Stimulated activated effector memory CD8-positive, alpha-beta T cell treated with anti-CD3 and anti-CD28 coated beads, Interleukin-12 subunit alpha, Interleukin-12 subunit beta, amount 100 ng/mL, for 72 hours (primary cell): ENCODE measurements around the gene FUT8.

Experiments
- ATAC-seq: fragments of 150-1000 bp; cut with Tn5 transposase; 2 replicates; pipeline ENCODE4 v1.10.0; 2021
- DNase-seq, 2 donors: peaks; one replicate each; pipeline ENCODE4 v3.0.0; 2021 to 2022; ENCODE audit warnings: low spot score in 2 of 2
- H3K27ac Mint-ChIP-seq: one replicate; pipeline ENCODE4 v1.8.0; 2022; ENCODE audit warnings: mild to moderate bottlenecking, mixed read lengths
- H3K36me3 Mint-ChIP-seq: one replicate; pipeline ENCODE4 v1.8.0; 2022; ENCODE audit warnings: mild to moderate bottlenecking, mixed read lengths
- H3K4me1 Mint-ChIP-seq: one replicate; pipeline ENCODE4 v1.8.0; 2022; ENCODE audit warnings: mixed read lengths
- H3K4me3 Mint-ChIP-seq: one replicate; pipeline ENCODE4 v1.8.0; 2022; ENCODE audit warnings: mild to moderate bottlenecking, mixed read lengths
- H3K9me3 Mint-ChIP-seq: one replicate; pipeline ENCODE4 v1.8.0; 2022; ENCODE audit warnings: mixed read lengths

Gene FUT8

GRCh38 chr14:65412032-65412846 lies at the start of gene FUT8:
FUT8 (plus strand) TSS chr14:65412730; CDS start chr14:65561564, 148,834 bp downstream.
- Mint-ChIP-seq H3K4me3 (peak within 1 kb of the TSS; percentile 91), H3K36me3 (peaks cover 10% of the 10 kb centered on the region), H3K4me1 (peaks cover 31% of the 10 kb centered on the region), H3K27ac (peak within 1 kb of the TSS; percentile 97), H3K9me3 (no peaks in the 10 kb centered on the region)
- peak; percentile 86 to 95 for DNase-seq
- peak; percentile 93 for ATAC-seq

GRCh38 chr14:65366802-65367565 lies 45.5 kb upstream of the FUT8 start:
- Mint-ChIP-seq H3K4me1 (peaks cover 14% of the 10 kb centered on the region), H3K27ac (no peak overlapping the region), H3K9me3 (no peaks in the 10 kb centered on the region), H3K4me3 (no peak overlapping the region), H3K36me3 (no peaks in the 10 kb centered on the region)
- ATAC-seq (no peak), DNase-seq (no peak)

GRCh38 chr14:65369560-65369959 lies 43.0 kb upstream of the FUT8 start:
- H3K4me3 Mint-ChIP-seq: peak overlapping the region; percentile 16
- peak; percentile 96 for ATAC-seq
- peaks cover 27% of the 10 kb centered on the region for H3K4me1 Mint-ChIP-seq
- H3K36me3 Mint-ChIP-seq: peaks cover 16% of the 10 kb centered on the region
- H3K9me3 Mint-ChIP-seq: no peaks in the 10 kb centered on the region
- no peak overlapping the region for H3K27ac Mint-ChIP-seq
- DNase-seq: peak; percentile 19 to 54

- H3K9me3 Mint-ChIP-seq: no peaks in the 10 kb centered on the region
- DNase-seq: no peak
- peak; percentile 55 for ATAC-seq
- H3K4me1 Mint-ChIP-seq: peaks cover 27% of the 10 kb centered on the region
- peak overlapping the region; percentile 16 for H3K4me3 Mint-ChIP-seq
- peak overlapping the region; percentile 29 for H3K27ac Mint-ChIP-seq
- peaks cover 26% of the 10 kb centered on the region for H3K36me3 Mint-ChIP-seq
Observed at GRCh38 chr14:65370801-65371248, 41.7 kb upstream of the FUT8 start.

- H3K27ac Mint-ChIP-seq: no peak overlapping the region
- no peak for DNase-seq
- ATAC-seq: no peak
- H3K9me3 Mint-ChIP-seq: no peaks in the 10 kb centered on the region
- peaks cover 27% of the 10 kb centered on the region for H3K4me1 Mint-ChIP-seq
- peaks cover 31% of the 10 kb centered on the region for H3K36me3 Mint-ChIP-seq
- H3K4me3 Mint-ChIP-seq: no peak overlapping the region
Observed at GRCh38 chr14:65371784-65372183, 40.7 kb upstream of the FUT8 start.

- ATAC-seq: no peak
- peaks cover 41% of the 10 kb centered on the region for H3K36me3 Mint-ChIP-seq
- H3K9me3 Mint-ChIP-seq: no peaks in the 10 kb centered on the region
- no peak overlapping the region for H3K4me3 Mint-ChIP-seq
- no peak overlapping the region for H3K27ac Mint-ChIP-seq
- peaks cover 27% of the 10 kb centered on the region for H3K4me1 Mint-ChIP-seq
- DNase-seq: no peak
Observed at GRCh38 chr14:65373016-65373670, 39.4 kb upstream of the FUT8 start.

GRCh38 chr14:65373671-65374039 lies 38.9 kb upstream of the FUT8 start:
- H3K4me1 Mint-ChIP-seq: peaks cover 27% of the 10 kb centered on the region
- H3K4me3 Mint-ChIP-seq: no peak overlapping the region
- H3K27ac Mint-ChIP-seq: no peak overlapping the region
- DNase-seq (no peak), ATAC-seq (no peak)
- H3K36me3 Mint-ChIP-seq: peaks cover 47% of the 10 kb centered on the region
- no peaks in the 10 kb centered on the region for H3K9me3 Mint-ChIP-seq

- peaks cover 7% of the 10 kb centered on the region for H3K4me1 Mint-ChIP-seq
- H3K27ac Mint-ChIP-seq: no peak overlapping the region
- peaks cover 54% of the 10 kb centered on the region for H3K36me3 Mint-ChIP-seq
- no peaks in the 10 kb centered on the region for H3K9me3 Mint-ChIP-seq
- H3K4me3 Mint-ChIP-seq: no peak overlapping the region
- DNase-seq (no peak), ATAC-seq (no peak)
Observed at GRCh38 chr14:65377576-65377975, 35.0 kb upstream of the FUT8 start.

GRCh38 chr14:65382586-65382985 lies 29.9 kb upstream of the FUT8 start:
- DNase-seq (no peak), ATAC-seq (no peak)
- Mint-ChIP-seq H3K27ac (no peak overlapping the region), H3K9me3 (no peaks in the 10 kb centered on the region), H3K4me3 (no peak overlapping the region), H3K36me3 (peaks cover 15% of the 10 kb centered on the region), H3K4me1 (no peaks in the 10 kb centered on the region)

- no peak overlapping the region for H3K27ac Mint-ChIP-seq
- no peak overlapping the region for H3K4me3 Mint-ChIP-seq
- no peaks in the 10 kb centered on the region for H3K9me3 Mint-ChIP-seq
- no peaks in the 10 kb centered on the region for H3K36me3 Mint-ChIP-seq
- no peak for ATAC-seq
- no peak for DNase-seq
- no peaks in the 10 kb centered on the region for H3K4me1 Mint-ChIP-seq
Observed at GRCh38 chr14:65387171-65387570, 25.4 kb upstream of the FUT8 start.

- no peaks in the 10 kb centered on the region for H3K4me1 Mint-ChIP-seq
Observed at GRCh38 chr14:65387628-65388027, 24.9 kb upstream of the FUT8 start.

GRCh38 chr14:65392296-65392695 lies 20.2 kb upstream of the FUT8 start:
- DNase-seq: no peak
- H3K27ac Mint-ChIP-seq: no peak overlapping the region
- peaks cover 8% of the 10 kb centered on the region for H3K36me3 Mint-ChIP-seq
- peaks cover 10% of the 10 kb centered on the region for H3K9me3 Mint-ChIP-seq
- ATAC-seq: no peak
- peaks cover 19% of the 10 kb centered on the region for H3K4me1 Mint-ChIP-seq
- no peak overlapping the region for H3K4me3 Mint-ChIP-seq

More at GRCh38 chr14:65387628-65388027, 24.9 kb upstream of the FUT8 start:
- DNase-seq: no peak
- Mint-ChIP-seq H3K4me3 (no peak overlapping the region), H3K9me3 (no peaks in the 10 kb centered on the region), H3K27ac (no peak overlapping the region), H3K36me3 (no peaks in the 10 kb centered on the region)
- no peak for ATAC-seq

GRCh38 chr14:65396082-65396910 lies 16.2 kb upstream of the FUT8 start:
- H3K9me3 Mint-ChIP-seq: peaks cover 10% of the 10 kb centered on the region
- peaks cover 19% of the 10 kb centered on the region for H3K4me1 Mint-ChIP-seq
- no peak for DNase-seq
- H3K4me3 Mint-ChIP-seq: no peak overlapping the region
- H3K36me3 Mint-ChIP-seq: peaks cover 8% of the 10 kb centered on the region
- no peak overlapping the region for H3K27ac Mint-ChIP-seq
- ATAC-seq: peak; percentile 52

GRCh38 chr14:65403231-65403630 lies 9.3 kb upstream of the FUT8 start:
- DNase-seq: no peak
- no peak overlapping the region for H3K27ac Mint-ChIP-seq
- H3K4me1 Mint-ChIP-seq: no peaks in the 10 kb centered on the region
- no peaks in the 10 kb centered on the region for H3K9me3 Mint-ChIP-seq
- H3K36me3 Mint-ChIP-seq: no peaks in the 10 kb centered on the region
- no peak overlapping the region for H3K4me3 Mint-ChIP-seq
- no peak for ATAC-seq

- Mint-ChIP-seq H3K27ac (no peak overlapping the region), H3K36me3 (peaks cover 10% of the 10 kb centered on the region), H3K4me1 (peaks cover 20% of the 10 kb centered on the region), H3K9me3 (no peaks in the 10 kb centered on the region), H3K4me3 (no peak overlapping the region)
- ATAC-seq: no peak
- DNase-seq: peak in 1 of 2 donors; percentile 29
Observed at GRCh38 chr14:65408113-65408512, 4.4 kb upstream of the FUT8 start.
